H7 (cell line): ENCODE results near the gene CAGE1. TPM values are rescaled to one million over a fixed set of nuclear protein-coding genes. Genes with fewer than 3 reads are reported as not detected.
"Not testable (repeated sequence)": the region's sequence is repeated elsewhere in the genome, so short reads cannot be mapped to it uniquely, and the experiment has no call there.

ENCODE experiments used
- DNase-seq: peaks from one replicate; pipeline ENCODE4 v3.0.0; 2012
- H3K27me3 ChIP-seq: 2 replicates; pipeline ENCODE4 v1.6.0; 2011; ENCODE audit warnings: mild to moderate bottlenecking, low read length; ENCODE audit not compliant: control insufficient read depth, insufficient read depth
- H3K36me3 ChIP-seq: replicated peaks from 2 replicates; pipeline ENCODE4 v1.5.1; 2011; ENCODE audit warnings: low read length; ENCODE audit not compliant: control insufficient read depth, insufficient read depth
- H3K4me3 ChIP-seq: 2 replicates; pipeline ENCODE4 v1.5.1; 2011; ENCODE audit warnings: low read depth, mild to moderate bottlenecking, control low read depth, low read length, moderate library complexity; ENCODE audit not compliant: insufficient read depth
- total RNA-seq: library from RNA; depleted of rRNA; stranded (reverse); fragments of >200 nt; shearing (Covaris generic); gene quantifications from 2 replicates; pipeline ENCODE4 v1.2.3, GENCODE V29; 2014

CAGE1 gene
- total RNA-seq, 1 experiment from 2014 or later, result 0.21 TPM

- Histone ChIP-seq H3K36me3 (no peaks in the 10 kb centered on the region; the same call in 1 of the 2 replicates), H3K27me3 (no peaks in the 10 kb centered on the region), H3K4me3 (peak overlapping the region; percentile 69)
- DNase-seq, result no peak
Observed at GRCh38 chr6:7389162-7389450, 436 bp downstream of the CAGE1 start.

GRCh38 chr6:7381092-7381491, 8.4 kb downstream of the CAGE1 start:
- H3K36me3 ChIP-seq, result no peaks in the 10 kb centered on the region
- DNase-seq, result no peak
- no peaks in the 10 kb centered on the region for H3K27me3 ChIP-seq
- no peak overlapping the region for H3K4me3 ChIP-seq

GRCh38 chr6:7378740-7379139, 10.8 kb downstream of the CAGE1 start:
- Histone ChIP-seq H3K4me3 (no peak overlapping the region), H3K27me3 (no peaks in the 10 kb centered on the region), H3K36me3 (no peaks in the 10 kb centered on the region)
- no peak for DNase-seq

- H3K36me3 ChIP-seq, result no peaks in the 10 kb centered on the region
- no peak overlapping the region for H3K4me3 ChIP-seq
- no peak for DNase-seq
- no peaks in the 10 kb centered on the region for H3K27me3 ChIP-seq
Observed at GRCh38 chr6:7377961-7378360, 11.6 kb downstream of the CAGE1 start.

GRCh38 chr6:7373739-7374138, 15.8 kb downstream of the CAGE1 start:
- DNase-seq, result no peak
- Histone ChIP-seq H3K27me3 (no peaks in the 10 kb centered on the region), H3K36me3 (no peaks in the 10 kb centered on the region), H3K4me3 (no peak overlapping the region)

GRCh38 chr6:7367408-7367807, 22.1 kb downstream of the CAGE1 start:
- Histone ChIP-seq H3K4me3 (no peak overlapping the region), H3K36me3 (no peaks in the 10 kb centered on the region), H3K27me3 (no peaks in the 10 kb centered on the region)
- DNase-seq, result no peak

- not testable (repeated sequence) for DNase-seq, H3K4me3 ChIP-seq, H3K27me3 ChIP-seq, H3K36me3 ChIP-seq
Observed at GRCh38 chr6:7351916-7352315, 37.6 kb downstream of the CAGE1 start.

GRCh38 chr6:7350591-7350990, 39.0 kb downstream of the CAGE1 start:
- H3K4me3 ChIP-seq, H3K27me3 ChIP-seq, H3K36me3 ChIP-seq, DNase-seq: not testable (repeated sequence)

GRCh38 chr6:7347551-7347997, 42.0 kb downstream of the CAGE1 start:
- DNase-seq, result peak; percentile 24
- not testable (repeated sequence) for H3K4me3 ChIP-seq, H3K27me3 ChIP-seq, H3K36me3 ChIP-seq

- not testable (repeated sequence) for H3K4me3 ChIP-seq, DNase-seq
Observed at GRCh38 chr6:7344773-7345450, 44.6 kb downstream of the CAGE1 start.

GRCh38 chr6:7343546-7344475, 45.7 kb downstream of the CAGE1 start:
- H3K4me3 ChIP-seq, result no peak overlapping the region
- no peak for DNase-seq
- H3K36me3 ChIP-seq, result no peaks in the 10 kb centered on the region
- H3K27me3 ChIP-seq, result no peaks in the 10 kb centered on the region

More at GRCh38 chr6:7344773-7345450, 44.6 kb downstream of the CAGE1 start:
- not testable (repeated sequence) for H3K36me3 ChIP-seq, H3K27me3 ChIP-seq

- no peak overlapping the region for H3K4me3 ChIP-seq
- H3K36me3 ChIP-seq, result no peaks in the 10 kb centered on the region
- no peaks in the 10 kb centered on the region for H3K27me3 ChIP-seq
- no peak for DNase-seq
Observed at GRCh38 chr6:7341989-7342742, 47.4 kb downstream of the CAGE1 start.

- Histone ChIP-seq H3K4me3 (no peak overlapping the region), H3K27me3 (no peaks in the 10 kb centered on the region), H3K36me3 (no peaks in the 10 kb centered on the region)
- no peak for DNase-seq
Observed at GRCh38 chr6:7341271-7341670, 48.3 kb downstream of the CAGE1 start.

GRCh38 chr6:7339007-7339732, 50.4 kb downstream of the CAGE1 start:
- not testable (repeated sequence) for H3K36me3 ChIP-seq, H3K27me3 ChIP-seq, H3K4me3 ChIP-seq
- peak; percentile 72 for DNase-seq
